Endometrial microvascular endothelial cells (primary cell): ENCODE measurements around the gene DERA. TPM values are rescaled to one million over a fixed set of nuclear protein-coding genes. Genes with fewer than 3 reads are reported as not detected.
"Not testable (repeated sequence)": the region's sequence is repeated elsewhere in the genome, so short reads cannot be mapped to it uniquely, and the experiment has no call there.

Experiments used
- in situ Hi-C: cut with HindIII; loops from 2 replicates; pipeline ENCODE4 v1.10.0; 2017; ENCODE audit warnings: low sequenced_read_pairs, low pct_unique_long_range_greater_than_20kb; ENCODE audit errors: inconsistent ontology term
- total RNA-seq: library from RNA; depleted of rRNA; stranded (reverse); fragments of >200 nt; gene quantifications from one replicate; pipeline ENCODE4 v1.2.3, GENCODE V29; 2015; ENCODE audit errors: inconsistent ontology term

DERA gene
- total RNA-seq, 1 donor from 2014 or later = 84.6 TPM

GRCh38 chr12:15897433-15897832 is 13.7 kb upstream of the DERA start:
- in situ Hi-C loops = no loop called here

DNA sequence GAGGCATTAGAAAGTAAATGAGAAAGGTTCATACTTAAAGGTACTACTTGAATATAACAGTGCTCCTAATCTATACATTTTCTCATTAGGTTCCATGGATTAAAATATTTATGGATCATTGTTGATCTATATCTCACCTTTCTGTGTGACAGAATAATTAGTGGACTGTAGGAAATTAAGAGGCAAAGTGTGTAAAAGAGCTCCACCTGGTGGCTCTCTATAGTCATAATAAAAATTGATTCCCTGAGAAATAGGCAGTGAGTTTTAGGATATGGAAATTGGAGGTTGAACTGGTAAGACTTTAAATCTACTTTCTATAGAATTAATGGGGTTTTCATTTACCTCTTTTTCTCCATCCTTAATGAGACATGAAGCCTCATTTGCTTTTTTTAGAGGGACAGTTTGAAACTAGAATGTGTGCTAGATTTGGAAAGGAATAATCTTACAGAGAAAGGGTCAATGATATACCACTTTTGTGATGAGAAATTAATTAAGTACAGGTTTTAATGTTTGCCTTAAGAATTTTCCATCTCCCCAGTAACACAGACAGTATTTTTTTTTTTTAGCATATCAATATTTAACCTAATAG is 11.8 kb upstream of the DERA start:
- in situ Hi-C loops = no loop called here

- in situ Hi-C loops = no loop called here
Observed at GRCh38 chr12:15904378-15904920, 6.7 kb upstream of the DERA start.

DNA sequence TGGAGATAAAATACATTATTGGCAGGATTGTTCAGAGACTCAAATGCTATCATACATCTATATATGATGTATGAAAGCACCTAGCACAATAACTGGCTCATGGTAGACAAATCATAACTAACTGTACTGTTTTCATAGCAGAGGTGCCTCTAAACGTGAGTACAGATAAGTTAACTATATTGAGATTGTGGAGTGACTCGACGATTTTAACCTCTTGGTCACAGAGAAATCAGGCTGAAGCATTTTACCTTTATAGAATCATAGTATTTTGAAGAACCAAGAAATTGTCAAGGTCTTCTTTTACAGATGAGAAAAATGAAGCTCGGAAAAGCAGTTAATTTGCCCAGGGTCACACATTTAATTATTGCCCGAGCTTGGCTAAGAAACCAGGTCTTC is 666 bp upstream of the DERA start:
- in situ Hi-C loops = no loop called here

DNA sequence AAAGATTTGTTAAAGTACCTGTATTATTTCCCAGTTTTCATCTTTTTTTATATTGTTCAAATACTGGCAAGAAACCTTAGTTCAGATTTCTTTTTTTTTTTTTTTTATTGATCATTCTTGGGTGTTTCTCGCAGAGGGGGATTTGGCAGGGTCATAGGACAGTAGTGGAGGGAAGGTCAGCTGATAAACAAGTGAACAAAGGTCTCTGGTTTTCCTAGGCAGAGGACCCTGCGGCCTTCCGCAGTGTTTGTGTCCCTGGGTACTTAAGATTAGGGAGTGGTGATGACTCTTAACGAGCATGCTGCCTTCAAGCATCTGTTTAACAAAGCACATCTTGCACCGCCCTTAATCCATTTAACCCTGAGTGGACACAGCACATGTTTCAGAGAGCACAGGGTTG is 799 bp downstream of the DERA start:
- in situ Hi-C loops = not testable (repeated sequence)

GRCh38 chr12:15914131-15914530 is 3.0 kb downstream of the DERA start:
- in situ Hi-C loops = not testable (repeated sequence)

- in situ Hi-C loops = no loop called here
Observed at GRCh38 chr12:15918066-15918465, 6.9 kb downstream of the DERA start.

DNA sequence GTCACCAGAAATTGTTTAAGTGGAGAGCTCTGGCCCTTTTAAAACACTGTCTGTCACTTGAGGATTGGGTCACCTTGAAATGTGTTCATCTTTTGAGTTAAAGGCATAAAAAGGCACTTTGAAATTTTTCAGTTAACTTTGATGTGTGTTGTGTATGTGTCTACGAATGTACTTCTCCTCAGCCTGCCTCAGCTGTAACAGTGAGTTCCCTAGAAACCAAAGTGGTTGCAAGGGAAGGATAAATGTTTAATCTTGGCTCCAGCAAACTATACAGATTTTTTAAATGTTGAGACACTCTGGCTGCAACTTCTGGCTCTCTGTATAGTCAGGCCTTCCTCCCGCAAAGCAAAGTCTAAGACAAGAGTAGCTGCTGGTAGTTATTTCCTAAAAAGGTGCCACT is 8.3 kb downstream of the DERA start:
- in situ Hi-C loops = no loop called here

DNA sequence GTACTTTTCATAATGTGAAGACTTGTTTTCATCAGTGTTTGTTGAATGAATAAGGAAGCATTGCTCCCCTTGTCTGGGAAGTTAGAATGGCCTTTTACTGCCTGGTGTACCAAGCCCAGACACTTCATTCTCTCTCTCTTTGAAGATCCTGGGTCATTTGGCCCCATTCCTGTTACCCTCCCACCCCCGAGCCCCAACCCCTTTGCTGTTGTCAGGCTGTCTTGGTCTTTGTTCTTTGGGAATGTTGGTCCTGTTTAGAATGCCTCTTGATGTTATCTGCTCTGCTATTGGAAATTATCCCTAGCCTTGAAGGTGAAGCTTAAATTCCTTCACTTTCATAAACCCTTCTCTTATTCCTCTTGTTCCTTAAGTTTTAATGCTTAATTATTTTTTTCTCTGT is 13.8 kb downstream of the DERA start:
- in situ Hi-C loops = no loop called here

DNA sequence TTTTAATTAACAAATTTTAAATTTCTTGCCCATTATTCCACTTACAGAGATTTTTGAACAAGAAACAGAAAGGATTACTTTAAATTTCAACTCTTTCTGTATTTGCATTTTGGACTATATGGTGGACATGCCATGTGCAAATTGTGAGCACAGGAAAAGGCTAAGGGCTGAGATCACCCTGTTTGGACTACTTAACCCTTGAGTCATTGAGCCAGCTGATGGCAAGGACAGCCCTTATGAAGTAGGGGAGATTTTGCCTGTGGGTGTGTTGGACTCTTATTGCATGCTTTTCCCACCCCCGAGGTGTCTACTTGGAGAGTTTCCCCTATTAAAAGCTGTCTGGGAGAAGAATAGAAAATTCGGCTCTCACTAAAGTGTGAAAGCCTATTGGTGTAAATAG is 17.2 kb downstream of the DERA start:
- in situ Hi-C loops = no loop called here

DNA sequence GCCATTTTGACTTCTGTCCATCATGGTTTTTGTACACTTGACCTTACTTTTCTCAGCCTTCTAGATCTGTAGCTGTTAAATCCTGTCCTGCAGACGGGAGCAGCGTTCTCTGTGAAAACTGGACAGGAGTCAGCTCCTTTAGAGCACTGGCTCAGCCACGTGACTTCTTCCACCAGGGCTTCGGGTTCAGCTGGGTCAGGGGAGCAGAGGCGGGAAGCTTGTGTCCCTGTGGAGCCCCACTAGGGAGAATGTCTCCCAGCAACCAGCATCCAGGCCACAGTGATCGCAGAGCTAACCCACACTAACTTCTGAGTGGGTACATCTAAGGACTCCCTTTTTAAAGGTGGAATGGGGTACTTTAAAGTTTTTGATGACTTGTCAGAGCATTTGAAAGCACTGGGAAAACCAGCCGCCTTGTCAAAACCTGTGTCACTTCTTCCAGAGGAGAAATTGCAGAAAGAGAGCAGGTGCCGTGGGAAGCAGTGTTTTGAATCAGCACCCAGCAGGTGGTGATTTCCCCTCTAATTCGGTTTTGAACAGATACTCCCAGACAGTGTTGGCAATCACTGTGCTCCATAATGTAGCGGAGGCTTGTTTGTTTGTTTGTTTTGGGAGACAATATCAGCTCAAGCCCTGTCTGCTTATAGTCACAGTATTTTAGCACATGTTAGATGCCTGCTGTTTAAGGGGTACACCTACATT is 17.9 kb downstream of the DERA start:
- in situ Hi-C loops = no loop called here

DNA sequence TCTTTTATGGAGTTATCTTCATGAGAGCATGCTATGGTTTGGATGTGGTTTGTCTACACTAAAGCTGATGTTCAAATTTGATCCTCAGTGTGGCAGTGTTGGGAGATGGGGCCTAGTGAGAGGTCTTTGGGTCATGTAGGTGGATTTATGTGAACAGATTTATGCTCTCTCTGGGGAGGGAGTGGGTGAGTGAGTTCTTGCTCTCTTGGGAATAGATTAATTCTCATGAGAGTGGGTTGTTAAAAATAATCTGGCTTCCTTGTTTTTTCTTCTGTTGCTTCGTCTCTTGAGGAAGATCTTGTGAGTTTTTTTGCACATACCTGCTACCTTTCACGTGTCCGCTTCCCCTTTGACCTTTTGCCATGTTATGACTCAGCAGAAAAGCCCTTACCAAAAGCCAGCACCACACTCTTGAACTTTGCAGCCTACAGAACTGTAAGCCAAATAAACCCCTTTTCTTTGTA is 20.5 kb downstream of the DERA start:
- in situ Hi-C loops = no loop called here

GRCh38 chr12:15932327-15932726 is 21.2 kb downstream of the DERA start:
- in situ Hi-C loops = no loop called here

DNA sequence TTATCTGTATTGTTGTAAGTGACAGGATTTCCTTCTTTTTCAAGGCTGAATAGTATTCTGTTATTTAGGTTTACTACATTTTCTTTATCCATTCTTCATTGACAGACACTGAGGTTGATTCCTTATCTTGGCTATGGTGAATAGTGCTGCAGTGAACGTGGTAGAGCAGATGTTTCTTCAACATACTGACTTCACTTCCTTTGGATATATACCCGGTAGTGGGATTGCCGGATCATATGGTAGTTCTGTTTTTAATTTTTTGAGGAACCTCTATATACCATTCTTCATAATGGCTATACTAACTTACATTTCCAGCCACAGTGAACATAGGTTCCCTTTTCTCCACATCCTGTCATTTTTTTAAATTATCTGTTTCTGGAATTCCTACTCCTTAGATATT is 21.8 kb downstream of the DERA start:
- in situ Hi-C loops = no loop called here

GRCh38 chr12:15933751-15934150 is 22.6 kb downstream of the DERA start:
- in situ Hi-C loops = no loop called here

DNA sequence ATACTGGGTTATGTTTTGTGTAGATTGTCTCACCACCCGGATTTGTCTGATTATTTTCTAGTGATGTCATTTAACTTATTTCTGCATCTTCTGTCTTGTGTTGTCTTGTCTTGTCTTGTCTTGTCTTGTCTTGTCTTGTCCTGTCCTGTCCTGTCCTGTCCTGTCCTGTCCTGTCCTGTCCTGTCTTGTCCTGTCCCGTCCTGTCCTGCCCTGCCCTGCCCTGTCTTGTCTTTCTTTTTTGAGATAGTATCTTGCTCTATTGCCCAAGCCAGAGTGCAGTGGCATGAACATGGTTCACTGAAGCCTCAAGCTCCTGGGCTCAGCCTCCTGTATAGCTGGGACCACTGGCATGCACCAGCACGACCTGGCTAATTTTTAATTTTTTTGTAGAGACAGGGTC is 25.6 kb downstream of the DERA start:
- in situ Hi-C loops = no loop called here

GRCh38 chr12:15937902-15938301 is 26.8 kb downstream of the DERA start:
- in situ Hi-C loops = no loop called here

GRCh38 chr12:15939111-15939510 is 28.0 kb downstream of the DERA start:
- in situ Hi-C loops = no loop called here

DNA sequence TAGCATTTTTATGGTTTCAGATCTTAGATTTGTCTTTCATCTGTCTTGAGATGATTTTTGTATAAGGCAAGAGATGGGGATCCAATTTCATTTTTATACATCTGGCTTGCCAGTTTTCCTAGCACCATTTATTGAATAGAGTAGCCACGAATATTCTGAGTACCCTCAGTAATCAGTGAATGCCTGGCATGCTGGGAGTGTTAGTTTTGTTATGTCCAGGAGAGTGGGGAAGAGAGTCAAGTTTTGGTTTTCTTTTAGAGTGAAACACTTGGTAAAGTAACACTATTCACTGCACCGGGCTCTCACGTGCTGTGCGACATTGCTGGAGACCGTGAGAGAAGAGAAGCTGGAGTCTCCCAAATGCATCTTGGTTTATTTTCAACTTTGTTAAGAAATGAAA is 31.3 kb downstream of the DERA start:
- in situ Hi-C loops = no loop called here

DNA sequence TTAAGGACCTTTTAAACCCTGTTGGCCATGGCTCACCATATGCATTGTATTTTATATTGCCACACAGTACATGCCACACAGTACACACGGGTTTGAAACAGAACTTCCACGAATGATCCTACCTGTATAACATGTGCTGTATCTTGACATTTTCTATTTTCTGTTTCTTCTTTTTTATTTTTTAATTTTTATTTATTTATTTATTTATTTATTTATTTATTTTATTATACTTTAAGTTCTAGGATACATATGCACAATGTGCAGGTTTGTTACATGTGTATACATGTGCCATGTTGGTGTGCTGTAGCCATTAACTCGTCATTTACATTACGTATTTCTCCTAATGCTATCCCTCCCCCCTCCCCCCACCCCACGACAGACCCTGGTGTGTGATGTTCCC is 32.4 kb downstream of the DERA start:
- in situ Hi-C loops = not testable (repeated sequence)

DNA sequence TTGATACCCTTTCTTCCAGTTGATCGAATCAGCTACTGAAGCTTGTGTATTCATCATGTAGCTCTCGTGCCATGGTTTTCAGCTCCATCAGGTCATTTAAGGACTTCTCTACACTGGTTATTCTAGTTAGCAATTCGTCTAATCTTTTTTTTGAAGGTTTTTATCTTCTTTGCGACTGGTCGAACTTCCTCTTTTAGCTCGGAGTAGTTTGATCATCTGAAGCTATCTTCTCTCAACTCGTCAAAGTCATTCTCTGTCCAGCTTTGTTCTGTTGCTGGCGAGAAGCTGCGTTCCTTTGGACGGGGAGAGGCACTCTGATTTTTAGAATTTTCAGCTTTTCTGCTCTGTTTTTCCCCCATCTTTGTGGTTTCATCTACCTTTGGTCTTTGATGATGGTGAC is 37.3 kb downstream of the DERA start:
- in situ Hi-C loops = not testable (repeated sequence)
